Suprapubic skin (tissue), 4 donors: ENCODE data around the gene DDIT4.

Experiments used
- EP300 ChIP-seq: sonication (generic); formaldehyde crosslinking; IDR thresholded peaks from one replicate; pipeline ENCODE4 v1.6.1; 2017; ENCODE audit warnings: antibody characterized with exemption
- POLR2A ChIP-seq, 2 donors: fragments of 450-650 bp; IDR thresholded peaks; one replicate each; pipeline ENCODE4 v1.6.1; 2017; ENCODE audit warnings: antibody characterized with exemption in 2 of 2, mild to moderate bottlenecking in 2 of 2, moderate library complexity in 2 of 2
- POLR2AphosphoS5 ChIP-seq, 3 donors: sonication (generic); formaldehyde crosslinking; IDR thresholded peaks; one replicate each; pipeline ENCODE4 v1.6.1; 2017; ENCODE audit warnings: antibody characterized with exemption in 3 of 3
- TF ChIP-seq, protein P1 (sequence below), 2 donors: fragments of 200-600 bp in 1 of 2; fragments of 450-650 bp in 1 of 2; sonication (generic) in 1 of 2; IDR thresholded peaks; one replicate each; pipeline ENCODE4 v1.5.1; 2016 to 2019; ENCODE audit warnings: antibody characterized with exemption in 2 of 2, mild to moderate bottlenecking in 1 of 2, moderate library complexity in 1 of 2

DNA sequence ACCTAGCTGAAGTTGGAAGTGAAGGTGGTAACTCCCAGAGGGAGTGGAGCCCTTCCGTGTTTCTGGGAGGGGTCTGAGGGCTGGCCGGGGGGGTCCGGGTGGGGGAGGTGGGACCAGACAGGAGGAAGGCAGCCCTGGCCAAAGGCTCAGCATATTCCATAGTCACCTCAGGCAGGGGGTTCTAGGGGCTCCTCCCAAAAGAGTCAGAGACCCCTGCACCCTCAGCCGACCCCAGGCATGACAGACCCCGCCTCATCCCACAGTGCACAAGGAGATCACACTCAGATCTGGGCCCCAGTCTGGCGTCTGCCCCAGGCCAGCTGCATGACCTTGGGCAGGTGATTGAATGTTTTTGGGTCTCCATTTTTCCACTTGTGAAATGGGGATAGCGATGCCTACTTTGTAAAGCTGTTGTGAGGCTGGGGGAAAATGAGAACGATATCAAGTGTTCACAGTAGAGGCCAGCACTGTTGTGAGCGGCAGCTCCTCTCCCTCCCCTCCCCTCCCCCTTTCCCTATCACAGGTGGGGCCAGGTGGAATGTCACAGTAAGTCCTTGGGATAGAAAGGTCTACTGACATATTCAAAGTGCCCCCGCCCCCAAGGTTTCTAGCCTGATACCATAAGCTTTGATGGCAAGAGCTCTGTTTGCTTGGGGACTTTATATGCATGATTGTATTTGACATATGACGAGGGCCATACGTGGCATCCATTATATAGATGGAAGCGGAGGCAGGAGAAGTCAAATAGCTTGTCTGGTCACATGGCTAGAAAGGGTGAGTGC, 47.7 kb downstream of the DDIT4 start:
- TF ChIP-seq, protein P1, sequence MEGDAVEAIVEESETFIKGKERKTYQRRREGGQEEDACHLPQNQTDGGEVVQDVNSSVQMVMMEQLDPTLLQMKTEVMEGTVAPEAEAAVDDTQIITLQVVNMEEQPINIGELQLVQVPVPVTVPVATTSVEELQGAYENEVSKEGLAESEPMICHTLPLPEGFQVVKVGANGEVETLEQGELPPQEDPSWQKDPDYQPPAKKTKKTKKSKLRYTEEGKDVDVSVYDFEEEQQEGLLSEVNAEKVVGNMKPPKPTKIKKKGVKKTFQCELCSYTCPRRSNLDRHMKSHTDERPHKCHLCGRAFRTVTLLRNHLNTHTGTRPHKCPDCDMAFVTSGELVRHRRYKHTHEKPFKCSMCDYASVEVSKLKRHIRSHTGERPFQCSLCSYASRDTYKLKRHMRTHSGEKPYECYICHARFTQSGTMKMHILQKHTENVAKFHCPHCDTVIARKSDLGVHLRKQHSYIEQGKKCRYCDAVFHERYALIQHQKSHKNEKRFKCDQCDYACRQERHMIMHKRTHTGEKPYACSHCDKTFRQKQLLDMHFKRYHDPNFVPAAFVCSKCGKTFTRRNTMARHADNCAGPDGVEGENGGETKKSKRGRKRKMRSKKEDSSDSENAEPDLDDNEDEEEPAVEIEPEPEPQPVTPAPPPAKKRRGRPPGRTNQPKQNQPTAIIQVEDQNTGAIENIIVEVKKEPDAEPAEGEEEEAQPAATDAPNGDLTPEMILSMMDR (IDR thresholded peaks at IDR 0.05): no peak
- no peak for TF ChIP-seq POLR2A (IDR thresholded peaks at IDR 0.05)
- no peak for TF ChIP-seq EP300
- TF ChIP-seq POLR2AphosphoS5 (IDR thresholded peaks at IDR 0.05): no peak
